Ovary (tissue), 3 donors: ENCODE results near the gene JPH4.

Source experiments
- CTCF ChIP-seq, 3 donors: fragments of 450-650 bp in 2 of 3; fragments of 200-600 bp in 1 of 3; IDR thresholded peaks; one replicate each; pipeline versions ENCODE4 v1.5.1 to v1.8.0; 2016 to 2022; ENCODE audit warnings: antibody characterized with exemption in 3 of 3, mild to moderate bottlenecking in 1 of 3
- EP300 ChIP-seq: sonication (generic); formaldehyde crosslinking; IDR thresholded peaks from one replicate; pipeline ENCODE4 v1.6.1; 2017; ENCODE audit warnings: antibody characterized with exemption
- donor health status: DM: no; HTN: no; CAD: no.

GRCh38 chr14:23537351-23538049, 41.1 kb downstream of the JPH4 start:
- TF ChIP-seq EP300 (no peak), CTCF (IDR thresholded peaks at IDR 0.05) (no peak)
